CD4-positive, alpha-beta T cell treated with Interleukin-15 for 1 hour (primary cell): ENCODE data around the gene LHB.

ENCODE experiments used
- DNase-seq: peaks from one replicate; pipeline ENCODE4 v3.0.0-alpha.2; 2020

The LHB gene

DNA sequence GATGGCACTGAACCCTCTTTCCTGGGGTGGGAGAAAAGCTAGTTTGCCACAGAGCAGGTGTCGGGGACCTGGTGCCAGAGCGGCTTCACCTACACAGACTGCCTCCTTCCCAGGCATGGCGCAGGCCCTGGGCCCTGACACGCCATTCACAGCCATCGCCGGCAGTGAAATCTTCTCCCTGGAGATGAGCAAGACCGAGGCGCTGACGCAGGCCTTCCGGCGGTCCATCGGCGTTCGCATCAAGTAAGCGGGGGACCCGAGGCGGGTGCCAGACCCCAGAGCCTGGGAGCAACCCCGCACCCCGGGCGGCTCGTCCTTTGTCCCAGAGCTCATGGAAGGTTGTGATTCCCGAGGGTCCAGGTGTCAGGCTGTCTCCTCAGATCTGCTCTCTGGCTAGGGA lies 10.0 kb downstream of the LHB start:
- DNase-seq, result no peak

DNA sequence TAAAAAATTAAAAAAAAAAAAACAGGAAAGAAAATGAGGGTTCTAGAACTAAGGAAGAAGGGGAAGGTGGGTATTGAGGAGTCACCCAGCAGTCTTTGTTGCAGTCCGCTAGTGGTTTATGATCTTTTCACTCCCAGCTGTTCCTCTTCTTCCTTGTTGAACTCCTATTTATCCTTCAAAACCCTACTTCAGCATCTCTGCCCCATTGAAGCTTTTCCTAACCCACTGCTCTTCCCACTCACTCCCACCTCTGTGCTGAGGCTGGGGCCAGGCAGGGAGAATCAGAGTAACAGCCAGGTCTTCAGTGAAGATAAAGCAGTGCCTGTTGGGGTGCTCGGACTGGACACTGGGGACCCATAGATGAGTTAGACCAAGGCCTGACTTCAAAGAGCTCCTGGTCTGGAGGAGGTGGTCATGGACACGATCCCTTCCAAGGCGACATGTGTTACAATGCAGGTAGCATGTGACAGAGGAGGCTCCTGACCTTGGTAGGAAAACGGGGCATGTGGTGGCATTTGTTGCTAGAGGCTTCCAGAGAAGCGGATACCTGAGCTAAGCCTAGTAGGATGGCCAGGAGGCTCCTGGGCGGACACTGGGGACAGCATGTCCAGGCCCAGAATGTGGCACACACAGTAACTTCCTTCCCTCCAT lies 11.8 kb downstream of the LHB start:
- DNase-seq, result no peak

DNA sequence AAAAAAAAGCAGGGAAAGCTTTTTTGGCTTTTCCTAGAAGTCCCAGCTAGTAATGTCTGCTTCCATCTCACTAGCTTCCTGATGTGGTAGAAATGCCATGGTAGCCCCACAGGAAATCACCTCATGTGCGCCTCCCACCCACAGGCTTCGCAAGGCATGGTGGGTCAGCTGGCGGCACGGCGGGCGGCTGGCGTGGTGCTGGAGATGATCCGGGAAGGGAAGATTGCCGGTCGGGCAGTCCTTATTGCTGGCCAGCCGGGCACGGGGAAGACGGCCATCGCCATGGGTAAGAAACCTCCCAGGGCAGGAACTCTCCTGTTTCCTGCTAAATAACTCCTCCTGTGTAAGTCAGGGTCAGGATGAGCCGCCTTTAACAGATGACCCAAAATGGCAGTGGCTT lies 12.8 kb downstream of the LHB start:
- no peak for DNase-seq

DNA sequence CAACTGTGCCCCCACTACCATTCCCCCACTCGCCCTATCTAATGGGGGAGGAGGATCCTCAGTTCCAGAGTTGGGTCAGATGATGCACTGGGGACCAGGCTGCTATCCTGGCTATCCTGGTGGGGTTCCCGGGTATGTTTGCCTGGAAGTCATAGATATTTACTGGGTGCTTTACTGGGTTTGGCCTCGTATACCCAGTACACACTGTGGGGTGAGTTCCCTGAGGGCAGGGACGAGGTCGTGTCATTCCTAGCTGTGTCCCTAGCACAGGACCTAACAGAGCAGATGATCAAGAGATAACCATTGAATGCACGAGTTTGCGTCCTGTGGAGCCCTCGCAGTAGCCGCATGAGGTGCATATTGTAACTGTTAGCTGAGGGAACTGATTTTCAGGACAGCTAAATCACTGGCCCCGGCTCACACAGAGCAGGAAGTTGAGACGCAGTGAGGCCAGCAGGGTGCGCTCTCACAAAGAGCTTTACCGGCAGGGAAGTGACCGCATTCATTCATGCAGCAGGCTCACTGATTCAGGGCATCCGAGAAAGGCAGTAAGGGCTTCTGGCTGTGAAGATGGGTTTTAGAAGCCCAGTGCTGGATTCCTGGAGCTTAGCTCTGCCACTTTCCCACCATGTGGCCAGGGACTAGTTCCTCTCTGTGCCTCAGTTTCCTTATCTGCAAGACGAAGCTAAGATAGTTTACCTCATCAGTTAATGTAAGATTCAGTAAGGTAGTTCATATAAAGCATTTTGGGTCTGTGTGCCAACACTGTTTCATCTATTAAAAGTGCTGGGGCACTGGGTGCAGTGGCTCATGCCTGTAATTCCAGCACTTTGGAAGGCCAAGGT lies 17.2 kb downstream of the LHB start:
- peak; percentile 68 for DNase-seq

DNA sequence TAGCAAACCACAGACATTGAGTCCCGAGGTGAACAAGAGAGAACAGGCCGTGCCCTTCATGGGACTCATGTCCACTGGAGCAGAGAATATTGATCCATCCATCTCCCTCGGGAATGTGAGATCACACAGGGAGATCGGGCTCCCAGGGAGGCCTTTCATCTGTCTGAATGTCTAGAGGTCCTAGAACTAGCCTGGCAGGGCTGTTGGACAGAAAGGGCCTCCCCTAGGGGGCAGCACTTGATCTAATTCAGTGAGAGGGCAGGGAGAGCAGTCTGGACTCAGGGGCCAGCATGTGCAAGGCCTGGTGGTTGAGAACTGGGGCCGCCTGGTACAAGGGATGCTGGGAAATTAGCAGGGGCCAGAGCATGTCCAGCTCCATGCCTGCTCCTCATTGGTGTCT lies 18.9 kb downstream of the LHB start:
- peak; percentile 38 for DNase-seq

DNA sequence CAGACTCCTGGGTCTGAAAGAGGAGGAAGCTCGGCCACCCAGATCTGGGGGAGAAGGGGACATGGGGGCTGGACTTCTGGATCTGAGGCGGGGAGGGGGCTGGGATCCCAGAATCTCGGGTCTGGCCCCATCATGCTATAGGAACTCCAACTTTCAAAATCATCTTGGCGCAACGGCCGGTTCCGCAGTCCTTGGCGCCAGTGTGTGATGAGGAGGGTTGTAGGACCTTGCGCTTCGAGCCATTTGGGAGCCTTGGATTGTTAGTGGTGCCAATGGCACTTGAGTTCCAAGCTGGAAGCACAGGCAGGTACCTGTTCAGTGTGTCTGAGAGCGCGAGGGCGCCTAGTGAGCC lies 22.9 kb downstream of the LHB start:
- DNase-seq, result no peak

DNA sequence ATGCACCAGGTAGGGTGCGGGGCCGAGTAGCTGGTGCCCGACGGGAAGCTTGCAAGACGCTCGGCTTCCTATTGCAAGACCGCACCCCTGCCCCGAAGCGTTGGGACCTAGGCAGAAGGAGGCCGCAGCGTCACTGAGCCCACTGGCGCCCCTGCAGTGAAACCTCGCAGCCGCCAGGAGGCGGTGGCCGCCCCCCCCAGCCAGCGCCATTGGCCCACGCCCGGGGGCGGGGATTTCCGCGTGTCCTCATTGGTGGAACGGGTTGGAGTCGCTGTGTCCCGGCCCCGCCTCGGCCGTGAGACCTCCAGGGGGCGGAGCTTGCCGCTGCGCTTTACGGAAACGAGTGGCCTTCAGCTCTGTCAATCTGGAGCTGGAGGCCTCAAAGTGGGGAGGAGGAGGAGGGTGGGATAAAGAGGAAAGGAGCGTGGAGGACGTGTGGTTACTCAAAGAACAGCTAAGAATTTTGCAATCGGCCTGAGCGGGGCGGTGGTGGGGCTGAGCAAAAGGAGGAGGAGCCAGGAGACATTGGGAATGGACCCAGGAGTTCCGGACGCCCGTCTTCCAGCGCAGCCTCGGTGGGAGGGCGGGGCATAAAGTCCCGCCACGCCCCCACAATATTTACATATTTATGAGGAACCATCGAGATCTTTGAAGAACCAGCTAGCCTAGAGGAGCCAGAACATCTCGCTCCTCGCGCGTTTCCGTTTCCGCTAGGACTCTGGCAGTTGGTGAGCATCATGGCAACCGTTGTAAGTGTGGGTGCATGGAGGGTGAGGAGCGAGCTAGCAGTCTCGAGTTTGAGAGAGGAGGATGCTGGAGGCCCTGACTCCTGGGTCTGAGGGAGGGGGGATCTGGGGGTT lies 23.5 kb downstream of the LHB start, which contains the start of the genes GYS1 and RUVBL2:
Gene GYS1, minus strand, starts transcription at position 135 of the 860 bp plus-strand sequence. CDS start 197 bp downstream, outside the sequence.
Gene RUVBL2, plus strand, starts transcription at position 713 of the 860 bp plus-strand sequence. Its CDS starts 25 bp downstream, at position 738.
- DNase-seq, result peak; percentile 100

DNA sequence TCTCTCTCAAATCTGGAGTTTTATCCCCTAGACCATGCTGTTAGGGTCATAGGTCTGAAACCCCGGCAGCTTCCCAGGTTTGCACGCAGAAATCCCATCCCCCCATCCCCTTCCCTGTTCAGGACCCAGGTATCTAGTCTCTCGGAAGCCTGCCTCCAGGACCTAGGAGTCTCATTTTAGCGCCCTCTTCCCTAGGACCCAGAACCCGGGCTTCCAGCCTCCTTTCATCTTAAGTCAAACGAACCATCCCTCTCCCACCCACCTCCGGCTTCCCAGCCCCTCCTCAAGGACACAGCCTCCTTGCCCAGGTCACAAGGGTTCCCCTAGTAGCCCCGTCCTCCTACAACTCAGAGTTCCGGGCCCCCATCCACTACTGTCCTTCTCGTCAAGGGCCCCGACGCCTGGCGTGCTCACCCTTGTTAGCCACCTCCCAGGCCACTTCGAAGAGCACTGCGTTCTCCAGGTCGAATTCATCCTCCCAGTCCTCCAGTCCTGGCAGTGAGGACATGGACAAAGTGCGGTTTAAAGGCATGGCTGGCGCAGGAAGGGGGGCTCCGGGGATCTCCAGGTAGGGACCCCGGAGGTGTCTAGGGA lies 24.2 kb downstream of the LHB start:
- DNase-seq, result no peak

DNA sequence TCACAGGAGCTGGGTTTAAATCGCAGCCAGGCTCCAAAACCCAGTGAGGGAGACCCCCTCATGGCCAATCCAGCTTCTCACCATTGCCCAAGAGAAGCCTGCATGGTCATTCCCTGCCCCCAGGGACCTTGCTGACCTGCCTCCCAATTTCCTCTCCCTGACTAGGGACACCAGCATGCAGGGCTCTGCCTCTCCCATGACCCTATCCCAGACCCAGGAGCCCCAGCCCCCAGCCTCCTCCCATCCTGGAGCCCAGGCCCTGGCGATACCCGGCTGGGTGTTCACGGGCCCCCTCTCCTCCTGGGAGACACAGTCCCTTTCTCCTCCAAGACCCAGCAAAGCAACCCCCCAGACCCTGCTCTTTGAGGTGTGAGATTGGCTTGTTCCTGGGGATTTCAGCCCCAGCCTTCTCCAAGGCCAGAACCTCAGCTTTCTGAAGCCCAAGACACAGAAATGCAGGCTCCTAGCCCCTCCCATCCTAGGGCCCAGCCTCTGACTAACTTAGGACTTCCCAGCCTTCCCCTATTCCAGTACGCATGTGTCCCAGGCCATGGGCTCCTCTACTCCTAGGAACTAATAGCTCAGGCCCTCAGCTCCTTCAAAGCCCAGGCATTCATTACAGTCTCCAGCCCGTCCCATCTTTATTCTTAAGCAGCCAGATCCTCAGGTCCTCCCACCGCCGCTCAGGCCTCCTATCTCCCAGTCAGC lies 24.9 kb downstream of the LHB start:
- peak; percentile 43 for DNase-seq

DNA sequence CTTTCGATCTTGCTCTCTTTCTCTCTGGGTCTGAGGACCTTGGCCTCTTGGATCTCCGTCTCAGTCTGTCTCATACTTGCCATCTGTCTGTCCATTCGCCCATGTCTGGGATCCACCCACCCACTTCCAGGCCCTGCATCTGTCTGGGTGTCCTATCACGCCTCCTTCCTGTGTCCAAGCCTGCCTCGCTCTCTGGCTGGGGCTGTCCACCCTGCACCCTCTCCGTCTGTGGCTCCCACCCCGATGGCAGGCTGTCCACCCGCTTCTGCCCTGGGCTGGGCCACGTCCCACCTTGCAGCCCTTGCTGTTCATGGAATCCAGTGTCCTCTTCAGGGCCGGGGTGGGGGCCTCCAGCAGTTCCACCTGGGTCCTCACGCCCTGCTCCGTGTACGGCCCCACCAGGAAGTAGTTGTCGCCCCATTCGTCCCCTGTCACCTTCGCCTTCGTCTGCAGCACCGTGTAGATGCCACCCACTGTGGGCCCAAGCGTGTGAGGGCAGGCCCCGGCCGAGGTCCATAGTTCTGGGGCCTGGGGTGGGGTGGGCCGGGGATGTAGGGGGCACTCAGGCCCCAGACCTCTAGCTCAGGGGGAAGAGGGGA lies 25.8 kb downstream of the LHB start:
- no peak for DNase-seq

DNA sequence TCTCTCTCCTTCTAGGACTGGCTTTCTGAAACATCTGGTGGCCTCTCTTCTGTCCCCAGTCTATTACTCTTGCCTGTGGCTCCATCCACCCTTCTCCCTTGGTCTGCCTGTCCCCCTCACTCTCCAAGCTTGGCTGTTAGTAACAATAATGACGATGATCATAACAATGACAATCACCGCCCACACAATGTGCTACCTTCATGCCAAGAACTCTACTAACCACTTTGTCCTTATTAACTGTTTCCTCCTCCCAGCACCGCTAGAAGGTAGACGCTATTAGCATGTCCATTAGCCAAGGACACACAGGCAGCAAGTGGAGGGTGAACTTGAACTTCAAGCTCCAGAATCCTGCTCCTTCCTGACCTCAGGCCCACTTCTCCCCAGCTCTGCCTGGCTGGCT lies 26.5 kb downstream of the LHB start:
- no peak for DNase-seq

DNA sequence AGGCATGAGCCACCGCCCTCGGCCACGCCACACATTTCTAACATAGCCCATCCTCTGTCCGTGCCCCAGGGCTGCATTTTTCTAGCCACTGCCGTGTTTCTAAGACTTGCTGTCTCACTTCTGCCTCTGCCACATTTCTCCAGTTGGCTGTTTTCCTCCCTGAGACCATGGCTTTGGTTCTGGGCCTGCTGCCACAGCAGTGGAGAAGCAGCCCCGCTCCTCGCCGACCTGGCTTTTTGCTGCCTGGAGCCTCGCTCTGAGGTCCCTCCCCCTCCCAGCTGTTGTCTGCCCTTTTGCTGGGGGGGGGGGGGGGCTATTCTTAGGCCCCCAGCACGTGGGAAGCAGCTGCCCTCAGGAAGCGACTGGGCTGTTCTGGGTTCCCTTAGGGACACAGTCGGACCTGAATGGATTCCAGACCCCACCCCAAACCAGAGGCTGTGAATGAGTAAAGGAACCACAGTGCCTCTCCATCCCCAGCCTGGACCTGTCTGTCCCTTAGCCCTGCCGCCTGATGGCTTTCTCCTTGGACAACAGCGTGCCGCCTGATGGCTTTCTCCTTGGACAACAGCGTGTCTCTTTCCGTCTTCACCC lies 27.1 kb downstream of the LHB start:
- DNase-seq, result no peak

DNA sequence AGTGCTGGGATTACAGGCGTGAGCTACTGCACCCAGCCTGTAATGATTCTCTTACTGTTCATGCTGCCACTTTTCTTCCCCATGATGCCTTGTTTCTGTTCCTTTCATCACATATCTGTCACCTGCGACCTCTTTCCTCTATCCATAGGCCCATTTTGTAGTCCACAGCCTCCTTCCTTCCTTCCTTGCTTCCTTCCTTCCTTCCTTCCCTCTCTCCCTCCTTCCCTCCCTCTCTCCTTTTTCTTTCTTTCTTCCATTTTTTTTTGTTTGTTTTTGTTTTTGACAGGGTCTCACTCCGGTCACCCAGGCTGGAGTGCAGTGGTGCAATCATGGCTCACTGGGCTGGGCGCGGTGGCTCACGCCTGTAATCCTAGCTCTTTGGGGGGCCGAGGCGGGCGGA lies 28.0 kb downstream of the LHB start:
- DNase-seq, result no peak

DNA sequence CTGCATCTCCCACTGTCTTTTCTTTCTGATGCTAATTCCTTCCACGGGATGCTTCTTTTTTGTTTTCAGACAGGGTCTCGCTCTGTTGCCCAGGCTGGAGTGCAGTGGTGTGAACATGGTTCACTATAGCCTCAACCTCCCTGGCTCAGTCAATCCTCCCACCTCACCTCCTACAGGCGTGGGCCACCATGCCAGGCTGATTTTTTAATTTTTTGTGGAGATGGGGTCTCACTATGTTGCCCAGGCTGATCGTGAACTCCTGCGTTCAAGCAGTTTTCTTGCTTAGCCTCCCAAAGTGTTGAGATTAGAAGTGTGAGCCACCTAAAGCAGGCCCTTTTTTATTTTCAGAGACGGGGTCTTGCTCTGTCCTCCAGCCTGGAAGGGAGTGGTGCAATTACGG lies 28.6 kb downstream of the LHB start:
- DNase-seq, result no peak

DNA sequence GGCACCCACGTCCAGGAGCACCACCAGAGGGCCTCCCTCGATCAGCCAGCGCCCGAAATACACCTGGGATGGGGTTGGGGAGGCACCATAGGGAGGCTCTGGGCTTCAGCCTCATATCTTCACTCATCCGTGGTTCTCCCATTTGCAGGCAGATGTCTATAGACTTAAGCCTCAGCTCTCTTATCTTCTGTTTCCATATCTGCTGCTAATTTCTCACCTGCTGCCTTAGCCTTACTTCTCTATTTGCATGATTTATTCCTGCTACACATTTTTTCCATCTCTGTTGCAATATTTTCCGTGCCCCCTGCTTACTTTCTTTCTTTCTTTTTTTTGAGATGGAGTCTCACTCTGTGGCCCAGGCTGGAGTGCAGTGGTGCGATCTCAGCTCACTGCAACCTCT lies 29.6 kb downstream of the LHB start:
- no peak for DNase-seq

DNA sequence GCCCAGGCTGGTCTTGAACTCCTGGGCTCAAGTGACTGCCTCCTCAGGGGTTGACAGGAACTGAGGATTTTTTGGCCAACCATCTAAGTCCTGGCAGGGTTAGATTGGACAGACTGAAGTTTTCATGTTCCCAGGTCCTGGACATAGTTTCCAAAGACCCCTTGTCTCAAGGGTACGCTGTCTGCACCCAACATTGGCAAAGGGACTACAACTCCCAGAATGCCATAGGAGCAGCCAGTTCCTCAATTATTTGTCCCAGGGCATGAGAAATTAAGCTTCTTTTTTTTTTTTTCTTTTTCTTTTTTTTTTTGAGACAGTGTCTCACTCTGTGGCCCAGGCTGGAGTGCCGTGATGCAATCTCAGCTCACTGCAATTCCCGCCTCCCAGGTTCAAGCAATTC lies 30.7 kb downstream of the LHB start:
- no peak for DNase-seq

DNA sequence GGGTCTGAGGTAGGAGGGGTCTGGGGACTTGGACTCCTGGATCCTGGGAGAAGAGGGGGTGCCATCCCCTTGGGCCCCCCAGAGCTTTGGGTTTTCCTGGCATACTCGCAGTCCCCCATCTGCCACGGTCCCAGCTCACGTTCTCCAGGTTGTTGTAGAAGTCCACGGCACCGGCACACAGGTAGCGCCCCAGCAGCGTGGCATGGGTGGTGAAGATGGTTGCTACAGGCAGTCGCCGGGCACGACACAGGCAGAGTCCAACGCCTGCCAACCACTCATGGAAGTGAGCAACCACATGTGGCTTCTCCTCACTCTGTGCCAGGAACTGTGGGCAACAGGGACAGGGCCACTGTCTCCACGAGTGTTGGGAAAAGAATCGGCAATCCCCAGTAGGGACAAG lies 31.2 kb downstream of the LHB start:
- DNase-seq, result no peak

DNA sequence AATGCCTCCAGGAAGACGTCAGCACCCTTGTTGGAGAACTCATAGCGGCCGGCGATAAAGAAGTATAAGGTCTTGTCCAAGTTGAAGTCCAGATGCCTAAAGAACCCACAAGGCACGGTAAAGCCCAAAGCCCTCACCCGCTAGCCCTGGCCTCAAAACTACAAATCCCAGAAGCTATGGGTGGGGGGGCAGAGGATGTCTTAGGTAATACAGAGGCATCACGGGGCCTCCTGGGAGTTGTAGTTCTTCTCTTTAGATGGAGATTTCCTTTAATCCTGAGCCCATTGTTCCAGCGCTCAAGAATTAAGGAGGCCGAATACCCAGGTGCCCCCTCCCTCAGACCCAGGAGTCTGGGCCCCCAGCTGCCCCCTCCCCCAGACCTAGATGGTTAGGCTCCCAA lies 34.6 kb downstream of the LHB start:
- DNase-seq, result no peak

DNA sequence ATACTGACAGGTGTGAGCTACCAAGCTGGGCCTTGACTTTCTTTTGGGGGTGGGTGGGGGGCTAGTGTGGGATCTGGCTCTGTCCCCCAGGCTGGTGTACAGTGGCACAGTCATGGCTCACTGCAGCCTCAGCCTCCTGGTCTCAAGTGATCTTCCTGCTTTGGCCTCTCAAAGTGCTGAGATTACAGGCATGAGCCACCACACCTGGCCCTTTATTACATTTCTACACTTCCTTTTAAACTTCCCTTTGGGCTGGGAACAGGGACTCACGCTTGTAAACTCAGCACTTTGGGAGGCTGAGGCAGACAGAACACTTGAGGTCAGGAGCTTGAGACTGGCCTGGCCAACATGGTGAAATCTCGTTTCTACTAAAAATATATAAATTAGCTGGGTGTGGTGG lies 39.8 kb downstream of the LHB start:
- DNase-seq, result no peak

DNA sequence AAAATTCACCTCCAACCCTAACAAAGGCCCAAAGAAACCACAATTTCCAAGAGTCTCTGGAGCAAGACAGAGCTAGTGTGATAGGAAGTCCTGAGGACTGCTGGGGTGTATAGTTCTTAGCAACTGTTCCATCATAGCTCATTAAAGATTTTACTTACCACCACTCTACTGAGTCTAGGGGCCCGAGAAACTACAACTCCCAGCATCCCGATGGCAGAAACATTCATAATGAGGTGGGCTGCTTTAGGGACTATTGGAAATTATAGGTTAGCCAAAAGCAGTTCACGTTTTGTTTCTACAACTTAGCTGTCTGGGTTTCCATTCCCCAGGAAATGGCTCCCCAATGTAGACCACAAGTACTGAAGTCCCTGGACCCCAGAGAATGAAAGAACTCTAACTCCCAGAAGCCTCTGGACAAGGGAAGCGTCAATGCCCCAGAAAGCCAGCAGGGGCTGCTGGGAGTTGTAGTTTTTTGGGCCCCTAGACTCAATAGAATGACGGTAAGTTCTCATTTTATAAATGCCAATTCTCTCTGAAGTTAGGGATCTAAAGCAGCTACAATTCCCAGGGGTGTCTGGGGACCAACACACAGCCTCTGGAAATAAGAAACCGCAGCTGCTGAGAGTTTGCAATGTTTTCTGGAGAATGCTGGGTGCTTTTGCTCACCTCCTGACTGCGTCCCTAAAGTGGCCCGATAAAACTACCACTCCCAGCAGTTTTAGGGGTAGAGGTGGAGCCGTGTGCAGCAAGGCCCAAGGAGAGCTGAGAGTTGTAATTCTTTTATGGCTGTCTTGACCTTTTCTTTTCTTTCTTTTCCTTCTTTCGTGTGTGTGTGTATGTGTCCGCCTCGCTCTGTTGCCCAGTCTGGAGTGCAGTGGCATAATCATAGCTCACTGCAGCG lies 40.7 kb downstream of the LHB start:
- no peak for DNase-seq
